Measurements from ENCODE around the gene ITPR3.
"Not testable (repeated sequence)": the region's sequence is repeated elsewhere in the genome, so short reads cannot be mapped to it uniquely, and the experiment has no call there.

The ITPR3 gene

DNA sequence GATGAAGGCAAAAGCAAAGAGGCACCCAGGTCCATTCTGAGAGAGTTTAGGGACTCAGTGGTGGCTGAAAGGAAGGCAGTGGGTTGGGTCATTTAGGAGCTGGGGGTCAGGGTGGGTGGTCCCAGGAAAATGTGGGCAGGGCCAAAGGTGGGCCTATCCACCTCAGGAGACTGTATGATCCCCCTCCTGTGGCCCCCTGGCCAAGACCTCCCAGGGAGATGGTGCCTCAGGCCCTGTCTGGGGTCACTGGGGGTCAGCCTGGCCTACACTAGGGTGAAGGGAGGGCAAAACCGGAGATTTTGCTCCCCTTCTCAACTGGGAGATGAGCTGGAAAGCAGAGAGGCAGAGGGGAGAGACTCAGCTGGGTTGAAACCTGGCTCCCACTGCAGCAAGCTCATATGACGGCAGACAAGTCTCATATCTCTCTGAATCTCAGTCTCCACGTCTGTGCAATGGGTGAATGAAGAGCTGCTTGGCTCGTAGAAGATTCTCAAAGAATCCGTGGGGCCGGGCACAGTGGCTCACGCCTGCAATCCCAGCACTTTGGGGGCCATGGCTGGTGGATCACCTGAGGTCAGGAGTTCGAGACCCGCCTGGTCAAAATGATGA, 29.6 kb upstream of the ITPR3 start:
- DNase-seq, result no peak

- DNase-seq, result no peak
These were observed 28.9 kb upstream of the ITPR3 start for GRCh38 chr6:33592280-33592594.

DNA sequence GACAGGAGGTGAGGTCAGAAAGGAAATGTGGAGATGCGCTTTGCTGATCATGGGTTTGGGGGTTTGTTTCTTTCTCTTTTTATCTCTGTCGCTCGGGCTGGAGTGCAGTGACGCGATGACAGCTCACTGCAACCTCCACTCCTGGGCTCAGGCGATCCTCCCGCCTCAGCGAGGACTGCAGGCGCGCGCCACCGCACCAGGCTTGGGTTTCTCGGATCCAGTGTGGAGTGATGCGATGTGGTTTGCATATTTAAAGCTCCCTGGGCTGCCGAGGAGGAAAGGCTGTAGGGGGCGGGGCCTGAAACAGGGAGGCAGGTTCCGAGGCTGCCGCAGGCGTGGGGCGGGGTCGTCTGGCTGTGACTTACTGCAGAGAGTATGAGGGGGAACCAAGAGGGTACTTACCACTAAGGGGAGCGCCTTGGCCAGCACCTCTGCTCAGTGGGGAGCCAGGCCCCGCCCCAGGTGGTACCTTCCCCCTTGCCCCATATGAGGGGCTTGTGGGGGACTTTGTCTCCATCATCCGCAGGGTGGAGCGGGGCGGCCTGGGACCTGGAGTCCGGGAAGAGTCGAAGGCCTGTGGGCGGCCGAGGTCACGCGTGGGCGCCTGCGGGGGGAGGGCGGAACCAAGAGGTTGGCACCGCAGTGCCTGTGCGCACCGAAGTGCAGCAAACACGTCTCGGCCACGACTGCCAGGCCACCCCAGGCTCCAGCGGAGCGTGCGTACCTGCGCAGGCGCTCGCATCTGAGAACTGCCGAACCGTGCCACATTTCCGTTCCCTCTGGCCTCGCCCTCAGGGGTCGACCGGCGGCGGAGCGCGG, 28.3 kb upstream of the ITPR3 start:
- DNase-seq, result no peak

- DNase-seq, result no peak
These were observed 27.8 kb upstream of the ITPR3 start for GRCh38 chr6:33593414-33593727.

GRCh38 chr6:33595001-33595846, 25.9 kb upstream of the ITPR3 start:
- DNase-seq, result no peak

- DNase-seq, result not testable (repeated sequence)
These were observed 24.2 kb upstream of the ITPR3 start for GRCh38 chr6:33596894-33597293.

GRCh38 chr6:33597551-33598322, 23.4 kb upstream of the ITPR3 start:
- DNase-seq, result no peak

DNA sequence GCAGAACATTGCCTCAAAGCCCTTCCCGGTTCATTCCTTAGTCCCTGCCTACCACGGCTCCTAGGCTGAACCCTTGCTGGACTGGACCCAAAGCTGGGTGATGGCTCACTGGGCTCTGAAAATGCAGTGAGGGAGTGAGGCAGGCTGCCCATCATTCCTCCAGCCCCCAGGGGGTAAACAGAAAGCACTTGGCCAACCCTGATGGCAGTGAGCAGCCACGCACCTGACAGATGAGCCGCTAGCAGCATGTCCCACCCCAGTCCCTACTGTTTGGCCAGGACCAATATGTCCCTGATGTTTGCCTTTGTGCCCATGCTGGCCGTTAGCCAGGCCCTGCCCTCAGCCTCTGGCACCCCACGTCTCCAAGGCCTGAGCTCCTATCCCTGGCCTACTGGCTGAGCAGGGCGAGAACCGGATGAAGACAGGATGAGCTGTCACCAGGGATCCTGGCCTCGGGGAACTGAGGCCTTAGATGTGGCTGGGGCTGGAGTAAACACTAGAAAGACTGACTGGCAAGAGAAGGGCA, 21.6 kb upstream of the ITPR3 start:
- no peak for DNase-seq

DNA sequence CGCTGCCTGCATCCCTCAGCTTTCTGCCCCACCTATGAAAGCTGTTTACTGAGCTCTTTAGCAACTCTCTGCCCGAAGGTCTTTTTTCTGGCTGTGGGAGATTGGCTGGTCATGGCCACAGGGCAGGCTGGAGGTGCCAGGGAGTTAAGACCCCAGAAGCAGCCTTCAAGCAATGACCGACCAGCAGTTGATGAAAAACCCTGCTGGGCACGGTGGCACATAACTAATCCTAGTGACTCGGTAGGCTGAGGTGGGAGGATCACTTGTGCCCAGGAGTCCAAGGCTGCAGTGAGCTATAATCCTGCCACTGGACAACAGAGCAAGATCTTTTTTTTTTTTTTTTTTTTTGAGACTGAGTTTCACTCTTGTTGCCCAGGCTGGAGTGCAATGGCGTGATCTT, 20.4 kb upstream of the ITPR3 start:
- DNase-seq, result no peak

GRCh38 chr6:33602180-33602579, 18.9 kb upstream of the ITPR3 start:
- DNase-seq, result no peak

- no peak for DNase-seq
These were observed 15.9 kb upstream of the ITPR3 start for GRCh38 chr6:33604941-33605854.

DNA sequence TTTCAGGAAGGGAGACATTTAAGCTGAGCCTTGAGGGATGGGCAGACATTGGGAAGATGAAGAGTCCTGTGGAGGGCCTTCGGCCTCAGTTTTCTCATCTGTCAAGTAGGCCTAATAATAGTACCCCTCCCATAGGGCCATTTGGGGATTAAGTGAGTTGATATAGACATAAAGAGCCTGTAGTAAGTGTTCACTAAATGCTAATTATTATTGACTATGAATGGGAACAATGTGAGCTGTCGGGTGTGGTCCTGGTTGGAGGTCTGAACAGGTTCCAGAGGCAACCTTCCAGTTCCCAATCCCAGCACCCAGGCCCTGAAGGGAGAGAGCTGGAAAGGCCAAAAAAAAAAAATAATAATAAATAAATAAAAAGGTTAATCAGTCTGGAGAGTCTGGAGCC, 14.5 kb upstream of the ITPR3 start:
- DNase-seq, result no peak

- no peak for DNase-seq
These were observed 13.9 kb upstream of the ITPR3 start for GRCh38 chr6:33607126-33607783.

DNA sequence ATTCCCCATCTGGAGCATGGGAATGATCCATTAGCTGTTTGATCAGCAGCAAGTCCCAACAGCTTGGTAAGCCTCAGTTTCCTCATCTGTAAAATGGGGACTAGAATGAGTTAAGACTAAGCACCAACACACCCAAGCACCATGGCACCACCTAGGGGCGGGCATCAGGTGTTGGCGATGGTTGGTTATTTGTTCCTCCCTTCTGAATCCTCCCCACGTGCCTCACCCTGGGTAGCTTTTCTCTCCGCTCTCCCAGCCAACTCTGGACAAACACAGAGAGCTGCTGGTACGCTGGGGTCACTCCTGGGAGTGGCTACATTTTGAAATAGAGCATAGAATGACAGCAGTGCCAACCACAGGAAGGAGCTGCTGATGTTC, 13.3 kb upstream of the ITPR3 start:
- DNase-seq, result no peak

- DNase-seq, result no peak
These were observed 12.1 kb upstream of the ITPR3 start for GRCh38 chr6:33609019-33609418.

GRCh38 chr6:33609528-33609927, 11.6 kb upstream of the ITPR3 start:
- no peak for DNase-seq

- DNase-seq, result no peak
These were observed 11.1 kb upstream of the ITPR3 start for GRCh38 chr6:33610067-33610466.

DNA sequence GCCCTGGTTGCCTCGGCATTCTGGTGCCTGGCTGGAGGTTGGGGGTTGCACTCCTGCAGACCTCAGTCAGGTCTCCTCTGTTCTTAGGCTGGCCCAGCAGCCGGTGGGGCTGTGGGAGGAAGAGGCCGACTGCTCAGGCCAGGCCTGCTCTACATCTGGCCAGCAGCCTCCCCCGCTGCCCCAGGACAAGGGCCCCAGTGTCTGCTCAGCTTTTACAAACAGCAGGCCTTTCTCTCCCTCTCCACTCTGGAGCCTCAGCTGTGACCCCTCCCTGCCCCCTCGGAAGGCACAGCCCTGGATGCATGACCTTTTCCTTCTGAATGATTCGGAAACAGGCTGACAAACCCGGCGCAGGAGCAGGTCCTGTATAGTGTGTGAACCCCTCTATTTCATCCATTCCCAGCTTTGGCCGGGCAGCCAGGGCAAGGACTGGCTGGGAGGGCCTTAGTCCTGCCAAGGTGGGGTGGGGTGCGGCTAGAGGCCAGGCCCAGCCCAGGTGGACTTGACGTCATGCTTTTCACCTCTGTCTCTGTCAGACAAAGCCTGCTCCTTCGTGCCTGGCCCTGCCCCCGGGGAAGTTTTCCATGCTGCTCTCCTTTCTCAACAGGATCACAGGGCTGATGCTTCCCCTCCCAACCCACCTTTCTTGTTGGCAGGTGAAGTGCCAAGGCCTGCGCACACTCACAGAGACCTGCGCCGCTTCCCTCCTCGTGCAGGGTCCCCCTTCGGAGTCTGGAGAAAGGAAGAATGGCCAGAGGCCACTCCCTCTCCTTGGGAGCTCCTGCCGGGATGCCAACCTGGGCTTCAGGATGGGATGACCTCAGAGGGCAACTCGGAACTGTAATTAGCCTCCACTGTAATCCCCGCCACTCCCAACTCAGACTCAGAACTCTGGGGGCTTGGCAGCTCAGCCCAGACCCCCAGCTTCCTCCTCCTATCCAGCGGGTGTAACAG, 10.1 kb upstream of the ITPR3 start:
- DNase-seq, result no peak

DNA sequence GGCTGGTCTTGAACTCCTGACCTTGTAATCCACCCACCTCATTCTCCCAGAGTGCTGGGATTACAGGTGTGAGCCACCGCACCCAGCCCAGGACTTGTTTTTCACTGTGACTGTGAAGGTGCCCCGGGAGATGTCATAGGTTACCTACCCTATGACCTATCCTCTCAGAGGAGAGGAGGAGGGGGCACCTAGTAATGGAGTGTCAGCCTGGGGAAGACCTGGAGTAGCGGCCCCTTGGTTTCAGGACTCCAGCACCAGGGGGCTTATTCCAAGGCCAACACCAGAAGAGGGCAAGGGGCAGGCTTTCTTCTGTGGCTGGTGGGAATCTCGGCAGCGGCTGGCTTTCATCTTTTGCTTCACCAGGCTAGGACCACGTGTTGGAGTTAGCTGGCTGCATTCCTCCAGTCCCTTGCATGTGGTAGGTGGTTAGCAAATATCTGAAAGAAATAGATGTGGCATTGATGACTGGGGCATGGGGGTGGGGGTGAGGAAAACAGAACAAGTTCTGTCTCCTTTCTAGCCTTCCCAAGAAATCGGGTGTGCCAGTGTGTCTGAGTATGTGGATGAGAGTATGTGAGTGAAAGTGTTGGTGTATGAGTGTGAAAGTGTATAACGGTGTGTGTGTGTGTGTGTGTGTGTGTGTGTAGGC, 7.9 kb upstream of the ITPR3 start:
- no peak for DNase-seq

GRCh38 chr6:33613795-33614168, 7.3 kb upstream of the ITPR3 start:
- no peak for DNase-seq
